ENCODE data around the gene CPA4.
A peak's percentile ranks its signal among the peaks of the same experiment; 100 is the strongest.

CPA4 gene

DNA sequence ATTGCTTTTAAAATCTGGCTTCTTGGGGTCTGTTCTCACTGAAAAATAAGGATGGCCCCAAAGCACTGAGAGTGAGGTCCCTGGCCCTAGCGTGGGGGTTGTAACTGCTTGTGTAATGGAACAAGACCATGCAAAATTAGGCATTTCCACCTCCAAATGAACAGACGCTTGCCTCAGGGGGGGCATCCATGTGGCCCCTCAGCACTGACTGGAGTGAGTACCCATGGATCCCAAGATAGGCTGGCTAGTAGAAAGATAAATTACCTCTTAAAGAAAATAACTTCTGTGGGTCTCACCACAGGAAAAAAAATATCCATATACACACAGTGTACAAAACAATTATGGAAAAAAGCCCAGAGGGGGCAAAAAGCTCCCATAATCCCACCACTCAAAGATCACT lies 72.1 kb downstream of the CPA4 start:
- no peak overlapping the region for H3K27ac ChIP-seq
- H3K9me3 ChIP-seq = no peaks in the 10 kb centered on the region
- H3K36me3 ChIP-seq = no peaks in the 10 kb centered on the region
- no peak for DNase-seq
- intact Hi-C loops (cut with DNase I; ENCODE audit: low total_unique reads) = no loop called here
- H3K4me1 ChIP-seq = peaks cover 6 to 44% (median 30%) of the 10 kb centered on the region in 4 donors
- TF ChIP-seq CTCF (IDR thresholded peaks at IDR 0.05) = no peak
- H3K27me3 ChIP-seq = no peaks in the 10 kb centered on the region
- H3K4me3 ChIP-seq = no peak overlapping the region

DNA sequence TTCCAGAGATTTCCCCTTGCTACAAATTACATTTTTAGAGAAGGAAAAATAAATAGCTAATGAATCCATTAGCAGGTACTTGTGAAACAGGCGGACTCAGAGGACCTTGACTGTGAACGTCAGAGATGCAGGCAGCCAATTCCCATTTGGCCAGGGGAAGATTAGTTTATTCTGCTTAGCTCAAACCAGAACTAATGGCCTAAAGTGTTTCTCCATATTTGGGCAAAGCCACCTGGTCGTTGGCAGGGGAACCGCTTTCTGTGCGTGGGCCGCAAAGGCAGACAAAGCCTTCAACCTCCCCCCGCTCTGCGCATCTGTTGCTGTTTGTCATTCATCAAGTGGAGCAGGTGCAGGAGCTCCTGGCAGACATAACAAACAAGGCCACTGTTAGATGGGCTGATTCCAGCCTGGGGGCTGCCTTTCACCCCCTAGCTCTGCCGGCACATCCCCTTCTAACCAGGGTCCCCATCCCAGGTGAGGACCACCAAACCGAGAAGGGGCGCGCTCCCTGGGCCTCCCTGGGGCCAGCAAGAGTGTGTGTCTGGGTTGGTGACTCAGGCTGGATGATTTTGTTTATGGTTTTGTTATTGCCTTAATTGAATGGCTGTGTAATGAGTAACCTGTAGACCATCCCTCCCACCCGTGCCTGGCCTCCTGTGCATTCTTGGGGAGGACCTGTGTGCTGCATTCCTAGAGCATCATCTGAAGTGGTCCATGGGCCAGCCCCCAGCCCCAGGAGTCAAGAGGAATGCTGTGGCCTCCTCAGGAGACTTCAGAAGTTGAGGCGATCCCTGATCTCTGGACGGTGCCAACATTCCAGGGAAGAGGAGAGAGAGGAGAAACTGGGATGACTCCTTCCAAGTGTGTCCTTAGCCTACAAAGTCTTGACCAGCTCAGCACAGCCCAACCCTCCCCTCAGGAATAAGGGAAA lies 72.8 kb downstream of the CPA4 start:
- no peaks in the 10 kb centered on the region for H3K36me3 ChIP-seq
- no peak for TF ChIP-seq CTCF (IDR thresholded peaks at IDR 0.05)
- intact Hi-C loops (cut with DNase I; ENCODE audit: low total_unique reads) = no loop called here
- H3K4me3 ChIP-seq = no peak overlapping the region
- peak in 1 of 2 donors; percentile 57 for DNase-seq
- H3K4me1 ChIP-seq = peaks cover 6 to 50% (median 36%) of the 10 kb centered on the region in 4 donors
- H3K9me3 ChIP-seq = no peaks in the 10 kb centered on the region
- no peak overlapping the region for H3K27ac ChIP-seq
- H3K27me3 ChIP-seq = no peaks in the 10 kb centered on the region

- DNase-seq = peak in 1 of 2 donors; percentile 42
- H3K4me3 ChIP-seq = no peak overlapping the region
- no peaks in the 10 kb centered on the region for H3K9me3 ChIP-seq
- H3K27me3 ChIP-seq = no peaks in the 10 kb centered on the region
- TF ChIP-seq CTCF (IDR thresholded peaks at IDR 0.05) = no peak
- H3K27ac ChIP-seq = no peak overlapping the region
- H3K4me1 ChIP-seq = peaks cover 6 to 58% (median 44%) of the 10 kb centered on the region in 4 donors
- no peaks in the 10 kb centered on the region for H3K36me3 ChIP-seq
- intact Hi-C loops (cut with DNase I; ENCODE audit: low total_unique reads) = no loop called here
Observed at GRCh38 chr7:130366564-130366963, 73.6 kb downstream of the CPA4 start.

DNA sequence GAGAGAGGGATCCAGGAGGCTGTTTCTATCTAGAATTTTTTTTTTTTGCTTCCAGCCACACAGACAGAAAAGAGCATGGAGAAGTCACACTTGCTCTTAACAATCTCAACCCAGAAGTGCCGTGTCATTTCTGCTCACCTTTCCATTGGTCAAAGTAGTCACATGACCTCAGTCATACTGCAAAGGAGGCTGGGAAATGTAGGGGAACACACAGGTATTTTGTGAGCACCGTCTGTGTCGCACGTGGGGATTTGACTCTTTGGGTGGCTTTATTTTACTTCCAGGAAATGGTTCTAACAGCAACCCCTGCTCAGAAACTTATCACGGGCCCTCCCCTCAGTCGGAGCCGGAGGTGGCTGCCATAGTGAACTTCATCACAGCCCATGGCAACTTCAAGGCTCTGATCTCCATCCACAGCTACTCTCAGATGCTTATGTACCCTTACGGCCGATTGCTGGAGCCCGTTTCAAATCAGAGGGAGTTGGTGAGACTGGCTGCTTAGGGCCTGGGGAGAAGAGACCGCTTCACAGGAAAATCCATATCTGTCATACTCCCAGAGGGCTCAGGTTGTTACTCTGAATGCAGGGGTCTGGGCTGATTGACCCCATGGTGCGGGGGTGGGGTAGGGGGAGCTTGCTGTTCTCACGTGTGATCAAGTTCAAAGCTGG lies 74.3 kb downstream of the CPA4 start:
- no peaks in the 10 kb centered on the region for H3K9me3 ChIP-seq
- peak in 1 of 2 donors; percentile 52 for DNase-seq
- intact Hi-C loops (cut with DNase I; ENCODE audit: low total_unique reads) = no loop called here
- no peaks in the 10 kb centered on the region for H3K27me3 ChIP-seq
- peaks cover 6 to 65% (median 48%) of the 10 kb centered on the region in 4 donors for H3K4me1 ChIP-seq
- no peak for TF ChIP-seq CTCF (IDR thresholded peaks at IDR 0.05)
- no peak overlapping the region for H3K27ac ChIP-seq
- H3K36me3 ChIP-seq = no peaks in the 10 kb centered on the region
- H3K4me3 ChIP-seq = no peak overlapping the region

DNA sequence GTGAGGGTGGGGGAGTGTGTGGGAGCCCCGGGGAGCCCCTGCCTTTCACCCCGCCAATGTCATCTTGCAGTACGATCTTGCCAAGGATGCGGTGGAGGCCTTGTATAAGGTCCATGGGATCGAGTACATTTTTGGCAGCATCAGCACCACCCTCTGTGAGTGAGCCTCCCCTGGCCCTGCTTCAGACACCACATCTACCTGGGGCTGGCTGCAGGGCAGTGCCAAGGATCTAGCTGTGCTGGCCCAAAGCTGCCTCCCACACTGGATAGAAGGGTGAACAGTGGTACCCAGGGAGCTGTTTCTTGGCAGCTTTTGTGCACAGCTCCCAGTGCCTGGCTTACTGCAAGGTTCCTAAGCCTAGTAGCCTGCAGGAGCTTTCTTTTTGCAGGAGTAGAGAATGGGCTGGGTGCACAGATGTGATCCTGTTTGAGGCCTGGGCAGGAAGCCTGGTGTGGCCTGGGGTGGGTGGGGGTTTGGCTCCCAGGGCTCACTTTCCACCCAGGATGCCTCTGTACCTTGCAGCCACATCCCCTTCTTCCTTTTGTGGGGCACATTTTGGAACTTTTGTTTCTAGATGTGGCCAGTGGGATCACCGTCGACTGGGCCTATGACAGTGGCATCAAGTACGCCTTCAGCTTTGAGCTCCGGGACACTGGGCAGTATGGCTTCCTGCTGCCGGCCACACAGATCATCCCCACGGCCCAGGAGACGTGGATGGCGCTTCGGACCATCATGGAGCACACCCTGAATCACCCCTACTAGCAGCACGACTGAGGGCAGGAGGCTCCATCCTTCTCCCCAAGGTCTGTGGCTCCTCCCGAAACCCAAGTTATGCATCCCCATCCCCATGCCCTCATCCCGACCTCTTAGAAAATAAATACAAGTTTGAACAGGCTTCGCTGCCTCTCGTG lies 75.1 kb downstream of the CPA4 start:
- DNase-seq = peak in 1 of 2 donors; percentile 57
- no peak overlapping the region for H3K27ac ChIP-seq
- no peaks in the 10 kb centered on the region for H3K36me3 ChIP-seq
- peaks cover 6 to 72% (median 56%) of the 10 kb centered on the region in 4 donors for H3K4me1 ChIP-seq
- no peaks in the 10 kb centered on the region for H3K9me3 ChIP-seq
- no peak overlapping the region for H3K4me3 ChIP-seq
- intact Hi-C loops (cut with DNase I; ENCODE audit: low total_unique reads) = no loop called here
- no peaks in the 10 kb centered on the region for H3K27me3 ChIP-seq
- TF ChIP-seq CTCF (IDR thresholded peaks at IDR 0.05) = no peak
